ENCODE results near the gene ZSCAN5A. TPM values are rescaled to one million over a fixed set of nuclear protein-coding genes. Genes with fewer than 3 reads are reported as not detected.
A peak's percentile ranks its signal among the peaks of the same experiment; 100 is the strongest.
"Not testable (repeated sequence)": the region's sequence is repeated elsewhere in the genome, so short reads cannot be mapped to it uniquely, and the experiment has no call there.

The ZSCAN5A gene
- polyA plus RNA-seq, 4 donors = 11.4 to 13.9 (median 12.9) TPM

- peak; percentile 98 to 99 (median 98) for DNase-seq (ENCODE audit: low read depth in 4 of 4, low spot score in 3 of 4)
These were observed 614 bp upstream of the ZSCAN5A start for GRCh38 chr19:56315077-56315828.

- no peak for DNase-seq (ENCODE audit: low read depth in 4 of 4, low spot score in 3 of 4)
These were observed 640 bp downstream of the ZSCAN5A start for GRCh38 chr19:56314018-56314380.

- no peak for DNase-seq (ENCODE audit: low read depth in 4 of 4, low spot score in 3 of 4)
These were observed 1.6 kb downstream of the ZSCAN5A start for GRCh38 chr19:56312787-56313657.

GRCh38 chr19:56312342-56312741 lies 2.3 kb downstream of the ZSCAN5A start:
- DNase-seq (ENCODE audit: low read depth in 4 of 4, low spot score in 3 of 4) = no peak

- no peak for DNase-seq (ENCODE audit: low read depth in 4 of 4, low spot score in 3 of 4)
These were observed 4.2 kb downstream of the ZSCAN5A start for GRCh38 chr19:56310462-56310861.

- no peak for DNase-seq (ENCODE audit: low read depth in 4 of 4, low spot score in 3 of 4)
These were observed 5.0 kb downstream of the ZSCAN5A start for GRCh38 chr19:56309511-56310185.

- DNase-seq (ENCODE audit: low read depth in 4 of 4, low spot score in 3 of 4) = no peak
These were observed 5.8 kb downstream of the ZSCAN5A start for GRCh38 chr19:56308792-56309191.

- not testable (repeated sequence) for DNase-seq (ENCODE audit: low read depth in 4 of 4, low spot score in 3 of 4)
These were observed 7.6 kb downstream of the ZSCAN5A start for GRCh38 chr19:56307062-56307461.

- no peak for DNase-seq (ENCODE audit: low read depth in 4 of 4, low spot score in 3 of 4)
These were observed 8.6 kb downstream of the ZSCAN5A start for GRCh38 chr19:56306016-56306415.

- DNase-seq (ENCODE audit: low read depth in 4 of 4, low spot score in 3 of 4) = no peak
These were observed 10.4 kb downstream of the ZSCAN5A start for GRCh38 chr19:56304243-56304642.

- DNase-seq (ENCODE audit: low read depth in 4 of 4, low spot score in 3 of 4) = no peak
These were observed 12.6 kb downstream of the ZSCAN5A start for GRCh38 chr19:56301886-56302620.

- no peak for DNase-seq (ENCODE audit: low read depth in 4 of 4, low spot score in 3 of 4)
These were observed 13.5 kb downstream of the ZSCAN5A start for GRCh38 chr19:56301155-56301554.

GRCh38 chr19:56299688-56300087 lies 15.0 kb downstream of the ZSCAN5A start:
- DNase-seq (ENCODE audit: low read depth in 4 of 4, low spot score in 3 of 4) = no peak

- DNase-seq (ENCODE audit: low read depth in 4 of 4, low spot score in 3 of 4) = no peak
These were observed 17.6 kb downstream of the ZSCAN5A start for GRCh38 chr19:56297010-56297409.

- no peak for DNase-seq (ENCODE audit: low read depth in 4 of 4, low spot score in 3 of 4)
These were observed 18.8 kb downstream of the ZSCAN5A start for GRCh38 chr19:56295531-56296455.

- DNase-seq (ENCODE audit: low read depth in 4 of 4, low spot score in 3 of 4) = no peak
These were observed 20.1 kb downstream of the ZSCAN5A start for GRCh38 chr19:56294549-56294948.

GRCh38 chr19:56291867-56292266 lies 22.8 kb downstream of the ZSCAN5A start:
- DNase-seq (ENCODE audit: low read depth in 4 of 4, low spot score in 3 of 4) = no peak

- no peak for DNase-seq (ENCODE audit: low read depth in 4 of 4, low spot score in 3 of 4)
These were observed 24.5 kb downstream of the ZSCAN5A start for GRCh38 chr19:56290104-56290503.

- no peak for DNase-seq (ENCODE audit: low read depth in 4 of 4, low spot score in 3 of 4)
These were observed 29.9 kb downstream of the ZSCAN5A start for GRCh38 chr19:56284746-56285145.

All from right renal pelvis (tissue), 4 donors.